GM12864 (cell line): ENCODE results near the gene GAMT.

Experiments used
- DNase-seq: peaks from one replicate; pipeline ENCODE4 v3.0.0-alpha.2; 2011; ENCODE audit warnings: low read depth
- H3K4me3 ChIP-seq: 2 replicates; pipeline ENCODE4 v1.5.1; 2011; ENCODE audit warnings: mild to moderate bottlenecking, low read depth, low read length, control low read depth
- CTCF ChIP-seq: IDR thresholded peaks from 2 replicates; pipeline ENCODE4 v1.5.1; 2011; ENCODE audit warnings: low read depth, mild to moderate bottlenecking, moderate library complexity, low read length, control low read depth, inconsistent platforms; ENCODE audit errors: missing control alignments

The GAMT gene

DNA sequence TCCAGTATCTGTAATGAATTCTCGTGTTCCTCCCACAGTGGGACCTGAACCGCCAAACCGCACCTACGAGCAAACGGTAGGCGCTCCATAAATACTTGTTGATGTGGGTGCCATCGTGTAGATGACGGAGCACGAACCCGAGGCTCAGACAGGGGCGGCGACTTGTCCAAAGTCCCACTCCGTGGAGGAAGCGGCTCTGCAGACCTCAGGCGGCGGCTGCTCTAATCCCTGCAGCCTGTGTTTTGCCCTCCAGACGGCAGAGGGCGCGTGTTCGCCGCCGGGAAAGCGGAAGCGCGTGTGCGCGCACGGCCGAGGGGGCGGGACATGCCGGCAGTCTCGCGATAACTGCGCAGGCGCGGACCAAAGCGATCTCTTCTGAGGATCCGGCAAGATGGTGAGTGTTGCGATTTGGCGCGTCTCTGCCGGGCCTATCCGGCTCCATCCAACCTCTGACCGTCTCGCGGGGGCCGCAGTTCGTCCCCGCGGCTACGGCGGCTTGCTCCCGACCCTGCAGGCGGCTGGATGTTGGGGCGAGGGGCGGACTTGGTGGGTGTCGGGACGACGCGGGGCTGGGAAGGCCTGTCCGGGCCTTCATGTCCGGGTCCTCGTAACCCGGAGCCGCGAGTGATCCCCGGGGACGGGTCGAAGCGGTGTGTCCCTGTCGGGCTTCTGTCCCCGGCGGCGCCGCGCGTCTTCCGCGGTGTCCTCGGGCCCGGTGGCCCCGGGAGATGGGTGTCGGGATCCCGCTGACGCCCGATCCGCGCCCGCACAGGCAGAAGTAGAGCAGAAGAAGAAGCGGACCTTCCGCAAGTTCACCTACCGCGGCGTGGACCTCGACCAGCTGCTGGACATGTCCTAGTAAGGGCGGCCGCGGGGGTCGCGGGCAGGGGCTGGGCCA lies 36.9 kb upstream of the GAMT start, which contains the start of gene RPS15:
RPS15 (plus strand) TSS at position 362 of the 898 bp plus-strand sequence; CDS start at position 392, 30 bp downstream.
- peak; percentile 92 for TF ChIP-seq CTCF
- peak; percentile 85 for DNase-seq
- peak within 1 kb of the TSS; percentile 74 for H3K4me3 ChIP-seq

DNA sequence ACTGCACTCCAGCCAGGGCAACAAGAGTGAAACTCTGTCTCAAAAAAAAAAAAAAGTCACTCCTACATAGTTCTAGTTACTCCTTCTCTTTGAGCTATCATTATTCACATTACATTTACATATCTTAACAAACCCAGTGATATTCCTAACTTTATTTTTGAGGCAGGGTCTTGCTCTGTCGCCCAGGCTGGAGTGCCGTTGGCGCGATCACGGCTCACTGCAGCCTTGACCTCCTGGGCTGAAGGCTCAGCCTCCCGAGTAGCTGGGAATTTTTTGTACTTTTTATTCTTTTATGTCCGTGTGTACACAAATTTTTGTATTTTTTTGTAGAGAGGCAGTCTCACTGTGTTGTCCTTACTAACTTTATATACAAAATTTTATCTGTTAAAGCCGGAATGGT lies 36.3 kb upstream of the GAMT start:
- no peak for TF ChIP-seq CTCF
- no peak for DNase-seq
- H3K4me3 ChIP-seq, result peak overlapping the region; percentile 6; the same call in 1 of the 2 replicates

DNA sequence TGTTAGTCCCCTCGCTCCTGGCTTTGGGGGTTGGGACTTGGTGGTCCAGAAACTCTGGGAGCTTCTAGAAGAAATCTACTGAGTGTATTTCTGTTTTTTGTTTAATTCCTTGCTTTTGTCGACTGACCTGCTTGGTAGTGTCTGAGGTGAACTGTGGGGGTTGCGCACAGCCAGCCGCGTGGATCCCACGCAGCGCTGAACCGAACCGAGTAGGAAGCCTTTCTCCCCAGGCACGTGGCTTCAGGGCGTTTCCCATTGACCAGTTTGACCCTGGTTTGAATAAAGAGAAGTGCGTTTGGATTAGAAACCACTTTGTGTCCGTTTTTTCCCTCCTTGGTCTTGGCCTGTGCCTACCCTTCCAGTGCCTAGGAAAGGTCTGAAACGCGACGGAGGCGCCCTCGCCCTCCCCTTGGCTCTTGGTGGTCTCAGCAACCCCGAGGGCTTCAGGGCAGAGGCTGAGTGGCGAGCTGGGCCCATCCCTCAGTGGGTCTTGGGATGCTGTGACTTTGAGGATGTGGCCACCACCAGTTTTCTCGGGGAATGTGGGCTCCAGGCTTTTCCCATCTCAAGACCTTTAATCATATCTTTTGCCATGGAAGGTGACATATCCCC lies 34.1 kb upstream of the GAMT start:
- no peak overlapping the region for H3K4me3 ChIP-seq
- no peak for TF ChIP-seq CTCF
- DNase-seq, result no peak

GRCh38 chr19:1434577-1435060 lies 33.3 kb upstream of the GAMT start:
- no peak for DNase-seq
- TF ChIP-seq CTCF, result no peak
- no peak overlapping the region for H3K4me3 ChIP-seq

- no peak overlapping the region for H3K4me3 ChIP-seq
- DNase-seq, result no peak
- no peak for TF ChIP-seq CTCF
These were observed 32.7 kb upstream of the GAMT start for GRCh38 chr19:1434040-1434366.

- no peak for TF ChIP-seq CTCF
- H3K4me3 ChIP-seq, result no peak overlapping the region
- no peak for DNase-seq
These were observed 32.0 kb upstream of the GAMT start for GRCh38 chr19:1433119-1434039.
